Ishikawa (cell line): ENCODE measurements around the gene GID8.

Experiments
- CEBPB ChIP-seq: IDR thresholded peaks from 2 replicates; pipeline ENCODE4 v1.6.1; 2012
- CREB1 ChIP-seq: IDR thresholded peaks from 2 replicates; pipeline ENCODE4 v1.6.1; 2012; ENCODE audit warnings: low read depth
- EGR1 ChIP-seq: IDR thresholded peaks from 2 replicates; pipeline ENCODE4 v1.6.1; 2012
- EP300 ChIP-seq: IDR thresholded peaks from 2 replicates; pipeline ENCODE4 v1.6.1; 2012; ENCODE audit warnings: borderline replicate concordance
- FOXM1 ChIP-seq: IDR thresholded peaks from 2 replicates; pipeline ENCODE4 v1.6.1; 2012; ENCODE audit warnings: low read depth, borderline replicate concordance
- NFIC ChIP-seq: IDR thresholded peaks from 2 replicates; pipeline ENCODE4 v1.6.1; 2012
- RAD21 ChIP-seq: IDR thresholded peaks from 2 replicates; pipeline ENCODE4 v1.6.1; 2012; ENCODE audit warnings: low read depth
- TAF1 ChIP-seq: IDR thresholded peaks from 2 replicates; pipeline ENCODE4 v1.6.1; 2012; ENCODE audit warnings: low read depth, mild to moderate bottlenecking
- TCF12 ChIP-seq: IDR thresholded peaks from 2 replicates; pipeline ENCODE4 v1.6.1; 2012; ENCODE audit warnings: low read depth
- TEAD4 ChIP-seq: IDR thresholded peaks from 2 replicates; pipeline ENCODE4 v1.6.1; 2012
- YY1 ChIP-seq: IDR thresholded peaks from 2 replicates; pipeline ENCODE4 v1.6.1; 2012; ENCODE audit warnings: low read depth
- ZBTB7A ChIP-seq: IDR thresholded peaks from 2 replicates; pipeline ENCODE4 v1.6.1; 2012; ENCODE audit warnings: low read depth
- TF ChIP-seq, protein P1 (sequence below): IDR thresholded peaks from 2 replicates; pipeline ENCODE4 v1.6.1; 2012
- TF ChIP-seq, protein P2 (sequence below): IDR thresholded peaks from 2 replicates; pipeline ENCODE4 v1.6.1; 2012; ENCODE audit warnings: low read depth, mild to moderate bottlenecking
- TF ChIP-seq, protein P3 (sequence below): IDR thresholded peaks from 2 replicates; pipeline ENCODE4 v1.6.1; 2012

Gene GID8

DNA sequence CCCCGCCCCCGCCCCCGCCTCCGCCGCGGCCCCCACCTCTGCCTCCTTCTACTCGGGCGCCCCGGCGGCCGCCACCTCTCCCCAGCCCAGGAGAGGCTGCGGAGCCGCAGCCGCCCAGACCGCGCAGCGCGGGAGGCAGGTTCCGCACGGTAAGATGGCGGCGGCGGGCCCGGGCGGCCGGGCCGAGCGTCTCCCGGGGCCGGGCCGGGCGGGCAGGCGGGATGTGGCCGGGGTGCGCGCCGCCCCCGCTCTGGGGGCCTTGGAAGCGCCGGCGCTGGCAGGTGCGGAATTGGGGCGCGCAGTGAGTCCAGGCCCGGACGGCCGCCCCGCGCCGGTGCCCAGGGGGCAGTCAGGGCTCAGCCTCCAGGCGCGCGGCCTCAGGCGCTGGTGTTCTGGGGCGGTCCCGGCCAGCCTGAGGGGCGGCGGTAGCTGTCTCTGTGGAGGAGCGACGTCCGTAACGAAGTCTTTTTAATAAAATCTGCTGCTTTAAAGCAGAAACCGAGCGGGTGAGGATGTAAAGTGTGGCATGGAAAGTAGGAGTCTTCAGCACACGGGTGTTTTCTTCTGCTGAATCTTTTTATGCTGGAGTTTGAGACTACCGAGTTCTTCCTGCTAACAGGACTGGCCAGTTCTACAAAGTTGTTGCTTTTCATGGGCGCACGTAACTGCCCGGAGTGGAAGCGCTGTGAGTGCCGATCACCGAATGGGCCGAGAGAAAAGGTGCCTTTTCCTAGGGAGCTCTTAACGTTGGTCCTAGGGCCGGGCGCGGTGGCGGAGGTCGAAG lies at the start of gene GID8:
TSS of gene GID8 (plus strand) at position 43 of the 784 bp plus-strand sequence. CDS start 3,356 bp downstream, outside the sequence.
- TF ChIP-seq, protein P1, sequence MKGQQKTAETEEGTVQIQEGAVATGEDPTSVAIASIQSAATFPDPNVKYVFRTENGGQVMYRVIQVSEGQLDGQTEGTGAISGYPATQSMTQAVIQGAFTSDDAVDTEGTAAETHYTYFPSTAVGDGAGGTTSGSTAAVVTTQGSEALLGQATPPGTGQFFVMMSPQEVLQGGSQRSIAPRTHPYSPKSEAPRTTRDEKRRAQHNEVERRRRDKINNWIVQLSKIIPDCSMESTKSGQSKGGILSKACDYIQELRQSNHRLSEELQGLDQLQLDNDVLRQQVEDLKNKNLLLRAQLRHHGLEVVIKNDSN, result no peak

DNA sequence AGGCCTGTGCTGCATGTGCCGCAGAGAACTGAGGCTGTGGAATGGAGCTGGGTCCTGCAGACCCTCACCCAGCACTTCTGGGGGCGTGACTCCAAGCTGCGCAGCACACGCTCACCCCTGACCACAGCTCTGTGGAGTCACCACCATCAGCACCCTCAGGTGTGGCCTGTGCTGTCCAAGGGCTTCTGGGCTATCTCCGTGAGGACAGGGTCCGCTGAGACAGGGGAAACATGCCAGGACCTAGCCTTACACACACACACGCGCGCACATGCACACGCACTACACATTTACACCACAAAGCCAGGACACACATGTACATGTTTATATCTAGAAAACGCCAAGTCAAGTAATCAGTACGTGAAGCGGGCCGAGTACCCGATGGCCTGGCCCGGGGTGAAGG lies 49.5 kb upstream of the GID8 start:
- TF ChIP-seq CEBPB (no peak), EGR1 (no peak), RAD21 (no peak), NFIC (no peak), CREB1 (no peak), TAF1 (no peak), FOXM1 (no peak), TEAD4 (no peak), EP300 (no peak)
- TF ChIP-seq, protein P2, sequence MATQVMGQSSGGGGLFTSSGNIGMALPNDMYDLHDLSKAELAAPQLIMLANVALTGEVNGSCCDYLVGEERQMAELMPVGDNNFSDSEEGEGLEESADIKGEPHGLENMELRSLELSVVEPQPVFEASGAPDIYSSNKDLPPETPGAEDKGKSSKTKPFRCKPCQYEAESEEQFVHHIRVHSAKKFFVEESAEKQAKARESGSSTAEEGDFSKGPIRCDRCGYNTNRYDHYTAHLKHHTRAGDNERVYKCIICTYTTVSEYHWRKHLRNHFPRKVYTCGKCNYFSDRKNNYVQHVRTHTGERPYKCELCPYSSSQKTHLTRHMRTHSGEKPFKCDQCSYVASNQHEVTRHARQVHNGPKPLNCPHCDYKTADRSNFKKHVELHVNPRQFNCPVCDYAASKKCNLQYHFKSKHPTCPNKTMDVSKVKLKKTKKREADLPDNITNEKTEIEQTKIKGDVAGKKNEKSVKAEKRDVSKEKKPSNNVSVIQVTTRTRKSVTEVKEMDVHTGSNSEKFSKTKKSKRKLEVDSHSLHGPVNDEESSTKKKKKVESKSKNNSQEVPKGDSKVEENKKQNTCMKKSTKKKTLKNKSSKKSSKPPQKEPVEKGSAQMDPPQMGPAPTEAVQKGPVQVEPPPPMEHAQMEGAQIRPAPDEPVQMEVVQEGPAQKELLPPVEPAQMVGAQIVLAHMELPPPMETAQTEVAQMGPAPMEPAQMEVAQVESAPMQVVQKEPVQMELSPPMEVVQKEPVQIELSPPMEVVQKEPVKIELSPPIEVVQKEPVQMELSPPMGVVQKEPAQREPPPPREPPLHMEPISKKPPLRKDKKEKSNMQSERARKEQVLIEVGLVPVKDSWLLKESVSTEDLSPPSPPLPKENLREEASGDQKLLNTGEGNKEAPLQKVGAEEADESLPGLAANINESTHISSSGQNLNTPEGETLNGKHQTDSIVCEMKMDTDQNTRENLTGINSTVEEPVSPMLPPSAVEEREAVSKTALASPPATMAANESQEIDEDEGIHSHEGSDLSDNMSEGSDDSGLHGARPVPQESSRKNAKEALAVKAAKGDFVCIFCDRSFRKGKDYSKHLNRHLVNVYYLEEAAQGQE, result no peak
- TF ChIP-seq, protein P3, sequence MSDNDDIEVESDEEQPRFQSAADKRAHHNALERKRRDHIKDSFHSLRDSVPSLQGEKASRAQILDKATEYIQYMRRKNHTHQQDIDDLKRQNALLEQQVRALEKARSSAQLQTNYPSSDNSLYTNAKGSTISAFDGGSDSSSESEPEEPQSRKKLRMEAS, result no peak

DNA sequence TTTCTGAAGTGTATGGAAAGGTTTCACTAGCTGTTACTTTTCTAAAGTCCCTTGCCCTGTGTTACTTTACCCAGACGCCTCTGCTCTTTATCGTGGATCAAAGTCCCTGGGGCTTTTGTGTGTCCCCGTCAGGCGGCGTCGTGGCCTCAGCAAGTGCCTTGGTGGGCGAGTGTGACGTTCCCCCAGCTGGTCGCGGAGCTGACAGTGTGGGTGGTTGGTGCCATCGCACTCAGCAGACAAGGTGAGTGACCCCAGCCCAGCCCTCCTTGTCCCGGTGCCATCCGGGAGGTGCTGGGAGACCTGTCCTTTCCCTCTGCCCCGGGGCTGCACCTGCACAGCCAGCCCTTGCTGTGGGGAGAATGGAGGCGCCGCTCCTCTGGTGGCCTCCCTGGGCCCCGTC lies 49.0 kb upstream of the GID8 start:
- TF ChIP-seq EGR1 (no peak), ZBTB7A (no peak), TEAD4 (no peak), RAD21 (no peak), NFIC (no peak), TCF12 (no peak), TAF1 (no peak), CREB1 (no peak), YY1 (no peak), FOXM1 (no peak), CEBPB (no peak)
- TF ChIP-seq, protein P2, result no peak
- TF ChIP-seq, protein P1, result no peak

- TF ChIP-seq NFIC, result no peak
Measured at GRCh38 chr20:62889411-62889810, 48.5 kb upstream of the GID8 start.

DNA sequence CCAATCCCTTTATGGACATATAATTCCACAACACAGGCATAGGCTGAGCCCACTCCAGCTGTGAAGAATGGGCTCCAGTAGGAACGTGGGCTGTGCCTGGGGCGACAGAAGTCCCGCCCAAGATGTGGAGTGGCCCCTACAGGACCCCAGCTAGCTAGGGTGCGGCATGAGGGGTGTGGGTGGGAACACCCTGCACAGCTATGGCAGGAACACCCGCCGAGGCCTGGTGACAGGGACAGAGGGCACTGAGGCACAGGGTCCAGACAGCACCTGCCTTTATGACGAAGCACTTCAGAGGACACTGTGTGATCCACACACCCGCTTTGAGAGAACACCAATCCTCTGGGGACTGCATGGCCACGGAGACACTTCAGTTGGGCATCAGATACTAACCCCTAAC lies 48.1 kb upstream of the GID8 start:
- TF ChIP-seq YY1, result no peak
- no peak for TF ChIP-seq TAF1

GRCh38 chr20:62890444-62890843 lies 47.5 kb upstream of the GID8 start:
- TF ChIP-seq RAD21, result no peak
- TF ChIP-seq ZBTB7A, result no peak
- TF ChIP-seq TAF1, result no peak
- no peak for TF ChIP-seq CREB1
- no peak for TF ChIP-seq EGR1
- TF ChIP-seq, protein P3, result no peak
- no peak for TF ChIP-seq EP300
- TF ChIP-seq, protein P1, result no peak
- no peak for TF ChIP-seq NFIC
- no peak for TF ChIP-seq TCF12

- TF ChIP-seq YY1, result no peak
- TF ChIP-seq EP300, result no peak
- no peak for TF ChIP-seq CREB1
- TF ChIP-seq ZBTB7A, result no peak
- TF ChIP-seq FOXM1, result no peak
- TF ChIP-seq, protein P2, result no peak
- TF ChIP-seq NFIC, result no peak
- TF ChIP-seq TAF1, result no peak
- TF ChIP-seq CEBPB, result no peak
- TF ChIP-seq, protein P3, result no peak
- TF ChIP-seq TEAD4, result no peak
Measured at GRCh38 chr20:62891111-62891510, 46.8 kb upstream of the GID8 start.
